Superior temporal gyrus (tissue), 1 donor: Measurements from ENCODE around the gene TENT5A.

ENCODE experiments used
- DNase-seq: peaks from one replicate; pipeline ENCODE4 v3.0.0-alpha.2; 2016; ENCODE audit errors: extremely low spot score

TENT5A gene

GRCh38 chr6:81771097-81771496 lies 18.6 kb upstream of the TENT5A start:
- no peak for DNase-seq

- DNase-seq, result no peak
Measured at GRCh38 chr6:81770381-81770780, 17.9 kb upstream of the TENT5A start.

DNA sequence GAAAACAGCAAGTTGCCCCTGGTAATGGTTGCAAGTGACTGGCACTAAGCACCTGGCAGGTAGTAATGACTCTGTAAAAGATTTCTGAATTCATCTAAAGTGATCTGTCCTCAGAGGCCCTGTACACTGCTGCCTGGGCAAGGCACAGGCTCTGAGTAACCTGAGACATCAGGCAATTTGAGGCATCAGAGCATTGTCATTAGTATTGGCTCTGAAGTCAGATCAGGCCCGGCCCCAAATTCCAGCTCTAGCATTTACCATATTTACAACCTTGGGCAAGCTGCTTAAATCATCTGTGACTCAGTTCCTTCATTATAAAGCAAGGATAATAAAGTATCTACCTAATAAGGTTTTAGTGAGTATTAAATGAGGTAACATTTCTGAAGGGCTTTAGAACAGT lies 17.3 kb upstream of the TENT5A start:
- DNase-seq, result no peak

DNA sequence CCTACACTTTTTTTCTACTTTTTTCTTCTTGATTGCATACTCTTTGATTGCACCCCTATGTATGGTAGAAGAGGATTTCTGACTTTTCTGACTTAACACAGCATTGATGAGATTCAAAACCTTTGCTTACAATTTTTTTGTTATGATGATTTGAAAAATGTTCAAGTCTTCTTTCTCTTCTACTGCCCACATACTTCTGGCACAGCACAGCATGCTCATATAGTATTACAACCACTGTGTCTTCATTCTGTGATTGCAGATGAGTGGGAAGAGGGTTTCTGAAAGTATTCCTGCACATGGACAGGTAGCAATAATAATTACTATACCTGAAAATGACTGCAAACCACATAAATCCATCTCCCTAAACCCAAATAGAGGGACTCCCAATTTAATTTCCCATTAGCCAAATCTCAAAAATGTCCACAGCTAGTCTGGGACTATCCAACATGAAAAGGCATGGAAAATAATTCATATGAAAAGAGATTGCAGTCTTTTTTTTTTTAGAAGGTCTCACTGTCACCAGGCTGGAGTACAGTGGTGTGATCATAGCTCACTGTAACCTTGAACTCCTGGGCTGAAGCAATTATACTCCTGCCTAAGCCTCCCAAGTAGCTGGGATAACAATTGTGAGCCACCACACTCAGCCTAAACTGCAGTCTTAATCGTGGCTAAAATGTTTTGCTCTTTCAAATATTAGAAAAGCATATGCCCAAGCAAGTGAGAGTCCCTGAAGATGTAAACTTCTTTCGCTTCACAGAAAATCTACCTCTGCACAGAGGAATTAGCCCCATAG lies 15.9 kb upstream of the TENT5A start:
- DNase-seq, result no peak

GRCh38 chr6:81767163-81767891 lies 14.8 kb upstream of the TENT5A start:
- no peak for DNase-seq

GRCh38 chr6:81766482-81767069 lies 14.1 kb upstream of the TENT5A start:
- no peak for DNase-seq

DNA sequence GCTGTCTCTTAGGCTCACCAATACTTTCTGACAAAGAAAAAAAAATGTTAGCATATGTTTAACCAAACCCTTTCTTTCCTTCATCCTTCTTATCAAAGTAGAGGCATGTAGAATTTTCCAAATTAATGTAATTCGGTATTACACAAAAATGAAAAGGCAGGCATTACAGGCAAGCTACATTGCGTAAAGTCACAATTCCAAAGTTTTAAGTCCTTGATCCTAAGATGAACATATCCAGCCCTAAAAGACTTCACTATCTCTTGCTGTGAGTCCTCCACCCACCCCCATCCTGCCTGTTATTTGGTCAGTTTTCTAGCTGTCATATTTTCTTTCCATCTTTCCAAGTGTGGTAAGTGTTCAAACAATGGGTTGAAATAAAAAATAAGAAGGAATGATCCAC lies 12.1 kb upstream of the TENT5A start:
- no peak for DNase-seq

- DNase-seq, result no peak
Measured at GRCh38 chr6:81763968-81764367, 11.5 kb upstream of the TENT5A start.

GRCh38 chr6:81763051-81763450 lies 10.6 kb upstream of the TENT5A start:
- DNase-seq, result no peak

DNA sequence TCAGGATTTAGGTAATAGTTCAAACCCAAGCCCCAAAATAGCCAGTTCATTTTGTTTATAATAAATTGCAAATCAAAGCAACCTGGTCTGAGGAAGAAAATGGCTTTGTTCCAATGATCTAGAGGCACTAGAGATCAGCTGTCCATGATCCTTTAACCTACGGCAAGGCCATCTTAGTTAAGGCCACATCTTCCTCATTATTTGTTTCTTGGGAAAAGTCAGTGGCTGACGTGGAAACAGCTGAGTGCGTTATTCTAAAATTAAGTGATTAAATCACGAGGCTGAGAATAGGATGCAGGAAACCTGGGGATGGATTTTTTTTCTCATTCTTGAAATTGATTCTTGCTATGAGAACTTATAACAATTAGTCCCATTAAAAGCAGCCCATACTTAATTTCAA lies 10.1 kb upstream of the TENT5A start:
- DNase-seq, result no peak

GRCh38 chr6:81762132-81762531 lies 9.7 kb upstream of the TENT5A start:
- DNase-seq, result no peak

DNA sequence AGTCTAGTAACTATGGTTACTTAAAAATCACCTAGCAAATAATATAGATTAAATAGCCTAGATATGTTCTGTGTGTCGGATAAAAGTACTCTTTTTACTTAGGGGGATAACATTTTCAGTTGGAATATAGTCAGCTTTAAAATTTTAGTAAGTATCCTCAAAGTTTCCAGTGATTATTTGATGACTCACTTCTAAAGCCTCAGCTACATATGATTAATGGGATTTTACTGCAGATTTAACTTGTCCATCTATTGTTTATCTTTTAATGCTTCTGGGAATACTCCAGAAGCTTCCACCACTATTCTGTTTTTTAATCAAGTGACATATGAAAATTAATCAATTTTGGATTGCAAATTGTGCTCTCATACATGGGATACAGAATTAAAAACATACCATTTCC lies 8.7 kb upstream of the TENT5A start:
- DNase-seq, result no peak

DNA sequence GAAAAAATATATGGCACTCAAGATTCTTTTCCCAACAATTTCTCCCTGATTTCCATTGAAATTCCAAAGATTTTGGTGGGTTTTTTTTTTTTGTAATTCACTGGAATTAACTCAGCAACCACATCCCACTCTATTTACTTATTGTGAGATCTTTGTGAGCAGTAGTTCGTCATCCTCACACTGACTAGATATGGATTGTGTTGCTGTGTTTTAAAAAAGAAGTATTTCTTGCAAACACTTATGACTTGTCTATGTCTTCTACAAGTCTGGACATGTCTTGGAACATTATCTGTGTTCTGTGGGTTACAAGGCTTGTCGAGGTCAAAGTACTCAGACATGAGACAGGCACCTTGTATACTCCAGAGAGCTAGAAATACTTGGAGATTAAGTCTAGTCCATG lies 7.3 kb upstream of the TENT5A start:
- no peak for DNase-seq

- DNase-seq, result no peak
Measured at GRCh38 chr6:81758221-81758620, 5.7 kb upstream of the TENT5A start.

- no peak for DNase-seq
Measured at GRCh38 chr6:81756690-81757089, 4.2 kb upstream of the TENT5A start.

DNA sequence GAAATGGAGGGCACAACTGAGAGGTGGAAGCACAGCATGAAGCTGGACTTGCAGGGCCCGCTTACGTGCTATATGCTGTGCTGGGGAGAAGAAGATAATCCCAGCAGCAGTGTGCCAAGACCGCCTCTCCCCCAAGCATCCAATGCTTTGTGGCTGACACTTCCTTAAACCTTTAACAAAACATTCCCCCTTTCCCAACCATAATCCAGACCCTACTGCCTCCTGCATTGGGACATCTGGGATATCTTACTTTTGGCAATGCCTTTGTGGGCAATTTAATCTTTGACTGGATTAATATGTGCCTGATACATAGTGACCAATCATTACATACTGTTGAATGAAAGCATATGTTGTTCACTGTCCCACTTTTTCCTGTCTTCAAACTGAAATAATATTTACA lies 3.1 kb upstream of the TENT5A start:
- no peak for DNase-seq

DNA sequence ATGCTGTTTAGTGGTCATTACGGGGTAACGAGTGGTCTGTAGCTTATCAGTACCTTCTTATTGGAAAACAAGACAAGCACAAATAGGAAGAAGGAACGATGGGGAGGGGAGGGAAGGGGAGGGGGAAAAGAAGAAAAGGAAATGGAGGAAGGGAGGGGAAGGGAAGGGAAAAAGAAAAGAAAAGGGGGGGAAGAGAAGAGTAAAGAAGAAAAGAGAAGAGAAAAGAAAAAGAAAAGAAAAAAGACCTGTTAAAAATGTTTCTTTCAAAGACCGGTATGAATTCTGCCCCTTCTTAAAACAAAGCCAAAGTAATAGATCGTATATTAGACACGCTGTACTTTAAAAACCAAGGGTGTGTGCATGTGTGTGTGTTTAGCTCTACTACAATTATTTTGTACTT lies 2.4 kb upstream of the TENT5A start:
- DNase-seq, result no peak

DNA sequence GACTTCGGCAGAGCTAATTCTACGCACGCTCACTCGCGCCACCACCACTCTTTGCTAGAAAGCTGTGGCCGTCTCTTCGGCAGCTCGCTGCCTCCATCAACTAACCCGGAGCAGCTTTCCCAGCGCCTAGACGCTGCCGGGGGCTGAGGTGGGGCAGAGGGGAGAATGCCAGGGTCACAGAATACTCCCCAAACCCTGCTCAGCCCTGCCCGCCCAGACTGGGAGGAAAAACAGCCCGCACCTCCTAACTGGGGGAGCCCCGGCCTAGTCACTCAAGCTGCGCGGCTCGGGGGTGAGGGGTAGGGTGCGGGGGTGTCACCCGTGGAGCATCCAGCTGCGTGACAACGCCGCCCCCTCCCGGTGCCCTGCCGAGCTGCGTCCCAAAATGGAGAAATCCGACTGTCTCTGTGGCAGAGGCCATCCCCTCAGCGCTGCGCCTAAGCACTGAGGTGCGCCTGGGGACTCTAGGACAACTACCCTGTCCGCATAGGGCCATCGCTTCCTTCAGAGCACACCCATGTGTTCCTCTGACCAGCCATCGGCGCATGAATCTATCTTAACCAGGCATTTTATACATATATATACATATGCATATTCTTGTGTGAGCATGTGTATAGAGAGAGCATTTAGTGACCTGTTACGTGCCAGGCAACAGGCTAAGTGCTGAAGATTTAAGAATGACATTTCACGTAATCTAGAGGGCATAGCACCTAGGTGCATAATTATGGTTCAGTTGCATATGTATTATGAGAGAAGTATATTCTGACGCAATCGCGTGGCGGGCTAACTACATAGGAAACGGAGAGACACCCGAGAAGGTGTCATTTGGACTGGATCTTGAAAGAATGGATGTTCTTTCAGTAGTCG lies 1.5 kb upstream of the TENT5A start:
- peak; percentile 74 for DNase-seq

DNA sequence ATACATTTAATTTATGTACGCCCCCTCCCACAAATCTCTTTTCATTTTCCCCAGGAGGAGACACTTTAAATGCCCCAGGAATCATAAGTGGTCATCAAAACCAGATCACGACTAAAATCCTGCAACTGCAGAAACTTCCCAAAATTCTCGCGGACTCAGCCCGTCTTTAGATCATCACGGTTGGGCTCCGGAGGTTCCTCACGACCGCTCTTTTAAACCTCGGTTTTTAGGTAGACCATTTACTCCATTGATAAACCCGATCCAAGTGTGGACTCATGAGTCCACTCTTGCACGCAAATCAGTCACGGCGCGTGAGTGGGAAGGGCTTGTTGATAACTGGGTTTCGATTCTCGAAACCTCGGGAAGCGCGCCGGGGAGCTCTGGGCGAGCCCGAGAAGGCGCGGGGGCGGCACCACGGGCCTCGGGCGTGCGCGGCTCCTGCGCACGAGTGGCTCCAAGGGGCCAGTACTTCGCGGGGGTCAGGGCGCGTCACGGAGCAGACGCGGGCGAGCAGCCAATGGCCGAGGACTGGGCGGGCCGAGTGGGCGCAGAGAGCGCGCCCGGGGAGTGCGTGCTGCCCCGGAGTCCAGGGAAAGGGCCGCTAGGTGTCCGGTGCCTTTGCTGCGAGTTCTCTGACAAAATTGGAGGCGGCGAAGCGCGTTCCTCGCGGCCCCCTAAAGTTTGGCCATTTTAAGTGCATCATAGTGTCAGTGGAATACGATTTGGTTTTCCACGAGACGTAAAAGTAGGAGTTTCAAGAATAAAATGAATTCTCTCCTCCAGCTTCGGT lies 635 bp upstream of the TENT5A start:
- DNase-seq, result peak; percentile 65

GRCh38 chr6:81751388-81752083 lies 945 bp downstream of the TENT5A start:
- no peak for DNase-seq
